Stimulated activated CD4-positive, alpha-beta T cell treated with anti-CD3 and anti-CD28 coated beads, Interleukin-15, amount 100 ng/mL, for 48 hours (primary cell): ENCODE results near the gene TSFM.
"Not testable (repeated sequence)": the region's sequence is repeated elsewhere in the genome, so short reads cannot be mapped to it uniquely, and the experiment has no call there.

Source experiments
- DNase-seq, 2 donors: peaks; one replicate each; pipeline ENCODE4 v3.0.0-alpha.2; 2020; ENCODE audit warnings: low read depth in 2 of 2

The TSFM gene

DNA sequence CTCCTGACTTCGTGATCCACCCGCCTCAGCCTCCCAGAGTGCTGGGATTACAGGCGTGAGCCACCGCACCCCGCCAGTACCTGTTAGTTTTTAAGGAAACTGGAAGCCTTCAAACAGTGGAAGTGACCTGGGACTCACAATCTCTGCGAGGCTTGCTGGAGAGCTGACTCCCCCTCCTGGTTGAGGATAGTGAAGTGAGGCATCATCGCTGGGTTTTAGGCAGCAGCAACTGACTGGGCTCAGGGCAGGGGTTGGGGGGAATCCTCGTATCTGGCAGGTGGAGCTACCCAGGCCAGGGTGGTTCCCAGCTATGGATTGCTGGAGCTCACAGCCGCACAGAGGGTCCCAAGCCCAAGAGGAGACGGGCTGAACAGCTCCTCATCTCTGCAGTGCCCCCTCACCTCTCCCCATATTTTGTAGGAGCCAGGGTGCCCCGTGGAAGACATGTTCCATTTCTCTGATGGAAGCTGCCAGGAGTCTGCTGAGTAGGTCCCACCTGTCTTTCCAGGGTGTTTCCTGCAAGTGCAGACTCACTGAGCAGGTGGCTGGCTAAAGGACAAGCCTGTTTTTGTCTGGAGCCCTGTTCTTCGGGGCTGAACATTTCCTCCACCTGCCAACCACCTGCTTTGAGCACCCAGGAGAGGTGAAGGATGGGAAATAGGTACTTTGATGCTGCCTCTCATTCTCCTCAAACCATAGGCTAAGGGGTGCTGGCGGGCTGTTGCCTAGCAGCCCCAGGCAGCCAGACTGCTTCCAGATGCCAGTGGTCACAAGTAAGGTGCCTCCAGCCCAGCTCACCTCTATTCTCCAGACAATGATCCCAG, 32.8 kb downstream of the TSFM start:
- DNase-seq, result peak in 1 of 2 donors; percentile 23

DNA sequence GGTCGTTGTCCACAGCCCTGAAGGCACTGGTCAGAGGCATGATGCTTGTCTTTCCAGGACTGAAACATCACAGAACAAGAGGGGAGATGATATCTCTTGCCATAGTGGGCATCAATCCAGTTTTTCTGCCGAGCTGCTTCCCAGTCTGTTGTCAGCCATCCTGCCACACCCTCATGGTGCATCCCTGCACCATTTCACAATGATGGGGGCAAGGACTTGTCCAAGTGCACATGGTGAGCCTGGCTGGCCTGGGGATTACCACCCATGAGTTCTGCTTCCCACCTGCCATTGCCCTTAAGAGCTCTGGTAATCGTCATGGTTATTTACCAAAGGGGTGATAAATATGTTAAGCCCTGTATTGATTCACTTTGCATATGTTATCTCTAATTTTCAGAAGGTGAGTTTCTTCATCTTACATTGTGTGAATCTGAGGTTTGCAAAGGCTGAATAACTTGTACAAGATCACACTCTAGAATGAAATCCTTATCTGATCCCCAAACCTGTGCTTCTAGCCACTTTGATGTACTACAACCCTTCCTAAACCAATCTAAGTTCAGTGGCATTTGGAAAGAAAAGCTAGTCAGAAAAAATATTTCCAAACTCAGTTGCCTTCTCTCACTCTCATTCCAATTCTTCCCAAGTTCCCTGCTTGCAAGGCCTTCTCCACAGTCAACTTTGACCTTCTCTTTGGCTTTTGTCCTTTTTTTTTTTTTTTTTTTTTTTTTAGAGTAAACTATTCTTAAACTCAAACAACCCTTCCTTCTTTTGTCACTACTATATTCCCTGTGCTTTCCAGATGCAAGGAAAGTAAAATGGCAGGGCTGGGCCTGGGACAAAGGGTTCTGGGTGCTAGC, 33.6 kb downstream of the TSFM start:
- no peak for DNase-seq

DNA sequence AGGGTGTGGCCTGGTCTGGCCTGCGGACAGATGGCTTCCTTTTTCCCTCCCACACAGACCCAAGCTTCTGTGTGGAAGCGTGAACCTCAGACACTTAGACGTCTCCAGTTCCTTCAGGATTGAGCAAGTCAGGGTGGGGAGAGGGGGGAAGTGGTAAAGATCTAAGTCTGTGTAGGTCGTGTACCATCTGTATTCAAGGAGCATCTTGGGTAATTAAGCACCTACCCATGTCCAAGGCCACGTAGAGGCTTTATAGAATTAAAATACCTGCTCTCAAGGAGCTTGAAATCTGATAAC, 34.2 kb downstream of the TSFM start:
- DNase-seq, result no peak

DNA sequence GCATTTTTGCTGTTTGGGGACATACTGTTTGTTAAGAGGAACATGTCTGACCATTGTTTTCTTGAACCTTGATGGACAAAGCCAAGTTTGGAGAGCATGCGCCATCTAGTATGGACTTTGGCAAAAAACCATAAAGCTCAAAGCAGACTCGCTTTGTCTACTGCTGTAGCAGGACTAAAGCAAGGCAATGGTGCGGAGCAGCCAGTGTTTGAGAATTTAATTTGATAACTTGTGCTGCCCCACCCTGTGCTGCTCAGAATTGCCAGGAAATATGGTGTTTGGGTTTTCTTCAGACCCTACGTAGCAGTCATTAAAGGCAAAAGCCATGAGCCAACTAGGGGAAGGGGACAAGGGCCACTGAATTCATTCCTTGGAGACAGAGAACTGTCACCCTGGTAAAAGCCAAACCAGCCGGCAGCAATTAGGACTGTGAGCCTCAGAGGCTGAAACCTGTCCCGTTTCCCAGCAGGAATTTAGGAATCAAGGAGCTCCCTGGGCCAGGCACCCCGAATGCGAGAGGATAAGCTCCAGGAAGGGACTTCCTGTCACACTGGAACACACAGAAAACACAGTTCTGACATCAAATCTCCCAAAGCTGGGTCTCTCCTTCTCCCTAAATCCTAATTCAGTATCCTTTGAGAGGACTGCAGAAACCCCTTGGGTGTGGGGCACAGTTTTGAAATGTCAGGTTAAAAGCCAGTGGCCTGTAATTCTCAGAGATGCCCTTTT, 34.8 kb downstream of the TSFM start:
- no peak for DNase-seq

DNA sequence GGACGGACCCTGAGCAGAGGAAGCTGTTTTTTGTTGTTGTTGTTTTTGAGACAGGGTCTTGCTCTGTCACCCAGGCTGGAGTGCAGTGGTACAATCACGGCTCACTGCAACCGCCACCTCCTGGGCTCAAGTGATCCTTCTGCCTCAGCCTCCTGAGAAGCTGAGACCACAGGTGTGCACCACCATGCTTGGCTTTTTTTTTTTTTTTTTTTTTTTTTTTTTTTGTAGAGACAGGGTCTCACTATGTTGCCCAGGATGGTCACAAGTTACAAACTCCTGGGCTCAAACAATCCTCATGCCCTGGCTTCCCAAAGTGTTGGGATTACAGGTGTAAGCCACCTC, 35.4 kb downstream of the TSFM start:
- not testable (repeated sequence) for DNase-seq

DNA sequence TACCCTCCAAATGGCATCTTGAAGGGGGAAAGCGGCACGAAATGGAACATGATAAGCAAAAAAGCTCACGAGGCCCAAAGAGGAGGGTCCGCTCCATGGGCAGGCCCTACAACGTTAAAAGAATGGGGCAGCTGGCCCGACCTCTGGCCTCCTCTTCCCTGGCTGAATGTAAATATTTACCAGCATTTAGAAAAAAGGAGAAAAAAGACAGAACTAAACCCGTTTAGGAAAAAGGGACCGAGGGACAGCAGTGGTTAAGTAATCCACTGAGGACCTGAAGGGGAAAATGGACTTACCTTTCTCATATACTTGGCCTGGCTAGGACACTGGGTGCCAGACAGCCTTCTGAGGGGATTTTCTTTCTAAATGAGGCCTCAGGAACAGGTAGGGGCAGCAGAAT, 37.5 kb downstream of the TSFM start:
- DNase-seq, result not testable (repeated sequence)

DNA sequence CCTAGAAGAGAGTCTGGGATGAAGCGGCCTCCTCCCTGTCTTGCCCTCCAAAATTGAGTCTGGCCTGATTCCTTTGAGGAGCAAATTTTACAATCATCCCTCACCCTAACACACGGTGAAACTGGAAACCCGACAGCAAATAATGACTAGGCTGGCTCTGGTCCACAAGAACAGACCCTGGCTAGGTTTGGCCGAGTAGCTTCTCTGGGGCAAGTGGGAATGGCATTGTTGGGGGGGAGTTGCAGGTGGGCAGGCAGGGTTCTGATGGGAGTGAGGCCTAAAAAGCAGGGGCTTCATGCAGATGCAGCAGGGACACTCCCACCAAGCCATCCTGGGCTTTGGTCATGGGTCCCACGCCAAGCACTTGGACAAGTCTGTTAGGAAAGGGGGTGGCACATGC, 38.4 kb downstream of the TSFM start:
- not testable (repeated sequence) for DNase-seq

DNA sequence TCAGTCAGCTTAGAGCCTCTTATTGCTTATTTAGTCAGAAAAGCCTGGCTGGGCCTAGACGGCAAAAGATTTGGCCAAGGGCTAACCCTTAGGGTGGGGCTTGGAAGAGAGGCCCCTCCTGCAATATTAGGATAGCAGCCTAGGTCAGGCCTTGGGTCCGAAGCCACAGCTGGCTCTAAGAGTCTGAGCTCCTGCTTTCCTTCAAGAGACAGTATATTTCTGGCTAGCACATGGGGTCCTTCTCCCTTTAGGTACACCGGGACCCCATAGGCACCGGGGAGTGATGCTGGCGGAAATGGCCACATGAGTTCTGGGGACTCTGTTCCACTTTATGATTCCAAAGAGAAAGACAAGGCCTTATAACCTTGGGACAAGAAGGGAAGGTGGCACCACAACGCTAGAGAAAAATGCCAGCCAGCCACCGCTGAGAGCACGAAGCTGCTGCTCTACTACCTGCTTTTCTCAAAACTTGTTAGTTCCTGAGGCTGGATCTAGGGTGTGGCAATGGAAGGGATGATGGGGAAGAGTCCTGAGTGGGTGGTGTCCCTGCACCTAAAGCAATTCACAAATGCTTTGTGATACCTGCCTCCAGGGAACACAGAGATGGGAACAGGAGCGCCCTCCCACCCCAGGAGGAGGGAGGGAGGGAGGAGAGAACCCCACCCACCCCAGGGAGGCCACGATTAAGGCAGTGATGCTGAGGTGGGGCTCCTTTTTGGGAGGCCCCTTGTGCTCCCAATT, 39.1 kb downstream of the TSFM start:
- no peak for DNase-seq

DNA sequence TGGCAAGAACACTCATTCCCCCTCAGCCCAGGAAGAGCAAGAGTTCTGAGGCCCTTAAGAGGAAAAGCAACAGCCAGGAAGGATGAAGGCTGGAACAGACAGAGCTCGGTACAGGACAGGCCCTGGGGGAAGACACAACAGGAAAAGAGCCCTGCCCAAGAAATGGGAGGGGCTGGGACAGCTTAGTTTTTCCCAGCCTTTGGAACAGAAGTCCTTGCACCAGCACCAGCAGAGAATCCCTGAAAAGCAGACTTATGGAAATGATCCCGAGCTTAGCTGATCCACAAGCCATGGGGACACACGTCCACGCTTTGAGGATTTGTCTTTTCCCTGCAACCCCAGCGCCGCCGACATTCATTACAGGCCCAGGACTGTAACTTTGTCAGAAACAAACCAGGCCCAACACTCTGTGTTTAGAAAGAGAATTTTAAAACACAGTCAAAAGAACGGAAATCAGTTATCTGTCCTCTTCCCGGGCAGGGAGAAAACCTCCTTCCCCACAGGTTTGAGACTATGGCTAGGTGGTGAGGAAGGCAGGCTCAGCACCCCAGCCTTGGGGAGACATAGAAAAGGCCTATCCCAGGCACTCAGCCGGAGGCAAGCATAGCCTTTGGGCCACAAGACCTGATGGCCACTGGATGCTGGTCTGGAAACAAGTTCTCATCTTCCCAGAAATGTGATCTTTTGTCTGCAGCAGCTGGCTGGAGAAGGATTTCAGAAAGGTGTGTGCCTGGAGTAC, 40.0 kb downstream of the TSFM start:
- DNase-seq, result no peak

DNA sequence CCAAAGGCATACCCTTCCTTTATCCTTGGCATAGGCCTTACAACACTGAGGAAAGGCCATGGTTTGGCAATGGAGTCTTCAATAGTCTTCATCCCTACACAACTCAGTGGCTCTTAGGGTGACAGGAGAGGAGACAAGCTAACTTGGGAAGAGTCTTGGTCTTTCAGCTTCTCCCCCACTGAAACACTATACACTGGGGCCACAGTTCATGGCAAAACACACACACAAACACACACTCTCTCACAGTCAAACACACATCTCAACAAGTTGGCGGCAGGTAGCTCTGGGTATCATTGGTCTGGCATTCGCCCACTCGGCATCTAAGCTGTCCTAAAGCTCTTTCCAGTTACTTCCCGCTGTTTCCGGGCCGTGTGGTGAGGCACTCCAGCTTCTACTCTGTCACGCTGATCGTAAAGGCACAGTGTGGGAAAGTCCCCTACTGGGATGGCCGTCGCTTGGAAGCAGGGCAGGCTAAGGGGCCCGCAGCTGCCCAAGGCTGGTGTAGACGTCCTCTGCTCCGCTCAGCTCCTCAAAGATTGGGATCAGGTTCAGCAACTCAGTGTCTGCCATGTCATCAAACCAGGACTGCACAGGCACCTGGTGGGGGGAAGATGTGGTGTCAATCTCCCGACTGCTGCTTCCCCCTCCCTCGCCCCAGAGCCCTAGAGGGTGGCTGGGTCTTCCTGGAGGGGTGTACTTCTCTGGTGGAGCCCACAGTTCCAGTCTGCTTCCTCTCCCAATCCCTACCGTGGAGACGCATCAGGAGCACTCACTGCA, 40.7 kb downstream of the TSFM start:
- no peak for DNase-seq

DNA sequence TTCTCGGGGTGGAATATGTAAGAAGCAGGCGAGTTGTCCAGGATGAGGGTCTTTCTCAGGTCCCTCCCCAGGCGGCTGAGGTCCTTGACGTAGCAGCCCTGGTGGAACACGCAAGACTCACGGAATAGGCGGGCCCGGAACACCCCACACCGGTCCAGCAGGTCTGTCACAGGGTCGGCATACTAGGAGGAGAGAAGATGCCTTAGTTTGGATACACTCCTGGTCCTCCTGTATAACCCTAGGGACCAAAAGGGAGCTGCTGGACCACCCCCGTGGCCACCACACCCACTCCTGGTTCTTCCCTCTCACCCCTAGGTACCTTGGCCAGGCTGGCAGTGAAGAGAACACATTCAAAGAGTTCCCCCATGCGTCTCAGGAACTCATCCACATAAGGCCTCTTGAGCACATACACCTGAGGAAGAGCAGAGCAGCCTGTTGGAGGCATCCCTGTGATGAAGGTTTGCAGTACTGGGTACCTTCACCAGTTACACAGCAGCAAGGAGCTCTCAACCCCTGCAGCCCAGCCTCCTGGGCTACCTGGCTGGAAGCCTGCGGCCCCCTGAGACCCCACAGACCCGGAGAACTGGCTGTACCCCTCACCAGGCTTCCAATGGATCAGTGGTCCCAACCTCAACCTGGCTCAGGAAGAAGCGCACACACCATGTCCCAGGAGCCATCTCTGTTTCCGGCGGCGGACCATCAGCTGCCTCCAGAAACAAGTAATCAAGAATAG, 41.5 kb downstream of the TSFM start:
- no peak for DNase-seq

DNA sequence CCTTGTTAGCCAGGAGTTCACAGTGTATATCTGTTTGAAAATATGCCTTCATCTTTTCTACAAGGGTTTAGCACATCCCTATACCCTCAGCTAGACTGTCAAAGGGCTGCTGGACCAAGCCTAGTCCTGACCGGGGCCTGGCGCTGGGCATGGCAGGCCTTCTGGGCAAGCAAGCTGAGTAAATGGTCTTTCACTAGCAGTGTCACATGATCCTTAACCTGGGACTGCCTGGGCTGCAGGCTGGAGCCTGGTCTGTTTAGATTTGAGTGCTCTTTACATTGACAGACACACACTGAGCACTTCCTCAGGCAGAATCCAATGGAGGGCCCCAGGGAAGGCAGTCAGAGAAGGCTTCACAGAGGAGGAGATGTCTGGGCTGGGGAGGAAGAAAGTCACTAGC, 42.9 kb downstream of the TSFM start:
- no peak for DNase-seq

DNA sequence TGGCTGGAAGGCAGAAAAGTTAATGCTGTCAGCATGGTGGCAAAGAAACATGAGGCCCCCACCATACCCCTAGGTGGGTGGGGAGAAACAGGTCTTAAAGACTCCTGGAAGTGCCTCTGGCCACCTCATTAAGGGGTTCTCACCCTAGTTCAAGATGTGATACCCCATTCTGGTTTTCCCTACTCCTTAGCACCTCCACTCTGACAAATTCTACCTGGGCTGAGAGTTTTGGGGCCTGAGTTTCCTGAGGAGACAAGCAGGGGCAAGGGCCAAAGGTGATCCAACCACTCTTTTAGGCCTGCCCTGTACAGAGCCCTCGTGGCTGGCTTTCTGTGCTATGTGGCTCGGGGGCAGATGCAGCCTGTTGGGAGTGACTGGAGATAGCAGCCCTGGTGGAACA, 43.8 kb downstream of the TSFM start:
- no peak for DNase-seq

DNA sequence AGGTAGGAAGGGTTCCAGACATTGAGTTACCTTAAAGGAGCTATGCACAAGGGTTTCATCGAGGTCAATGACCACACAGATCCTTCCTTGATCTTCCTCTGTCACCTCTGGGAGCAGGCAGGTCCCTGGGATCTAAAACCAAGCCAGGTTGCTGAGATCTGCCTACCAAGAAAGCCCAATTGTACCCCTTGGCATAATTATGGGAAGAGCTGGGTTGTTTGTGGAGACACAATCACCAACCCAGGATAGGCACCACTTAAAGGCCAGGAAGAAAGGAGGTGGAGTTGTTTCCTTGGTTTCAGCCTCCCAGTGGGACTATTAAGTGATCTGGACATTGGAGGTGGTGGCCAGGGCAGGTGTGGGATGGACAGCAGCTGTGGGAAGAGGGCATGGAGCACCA, 44.4 kb downstream of the TSFM start:
- no peak for DNase-seq

DNA sequence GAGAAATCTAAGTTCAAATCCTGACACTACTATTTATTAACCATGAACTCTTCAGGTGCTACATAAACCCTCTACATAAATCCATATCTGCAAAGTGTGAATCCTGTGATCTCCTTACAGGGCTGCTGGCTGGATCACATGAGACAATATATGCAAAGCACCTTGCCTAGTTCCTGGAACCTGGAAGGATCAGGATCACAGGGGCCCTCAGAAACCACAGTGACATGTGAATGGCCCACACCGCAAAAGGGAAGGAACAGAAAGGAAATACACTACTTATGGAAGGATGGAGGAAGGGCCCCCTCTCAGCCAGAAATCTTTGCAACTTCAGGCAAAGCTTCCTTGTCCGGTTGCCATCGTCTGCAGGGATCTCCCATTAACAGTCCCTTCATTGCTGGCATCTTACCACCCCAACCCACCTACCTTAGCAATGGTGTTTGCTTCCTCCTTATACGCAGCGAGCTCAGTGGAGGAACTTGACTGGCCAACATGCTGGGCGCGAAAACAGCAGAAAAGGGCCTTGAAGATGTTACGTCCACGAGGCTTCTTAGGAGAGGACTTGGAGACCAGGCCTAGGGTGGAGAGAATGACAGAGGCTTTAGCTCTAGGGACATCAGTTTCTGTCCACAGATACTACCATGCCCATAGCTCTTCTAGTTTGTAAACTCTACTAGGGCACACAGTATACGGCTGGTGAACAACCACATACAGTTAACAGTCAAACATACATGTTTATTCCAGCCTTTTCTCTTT, 46.6 kb downstream of the TSFM start:
- no peak for DNase-seq

DNA sequence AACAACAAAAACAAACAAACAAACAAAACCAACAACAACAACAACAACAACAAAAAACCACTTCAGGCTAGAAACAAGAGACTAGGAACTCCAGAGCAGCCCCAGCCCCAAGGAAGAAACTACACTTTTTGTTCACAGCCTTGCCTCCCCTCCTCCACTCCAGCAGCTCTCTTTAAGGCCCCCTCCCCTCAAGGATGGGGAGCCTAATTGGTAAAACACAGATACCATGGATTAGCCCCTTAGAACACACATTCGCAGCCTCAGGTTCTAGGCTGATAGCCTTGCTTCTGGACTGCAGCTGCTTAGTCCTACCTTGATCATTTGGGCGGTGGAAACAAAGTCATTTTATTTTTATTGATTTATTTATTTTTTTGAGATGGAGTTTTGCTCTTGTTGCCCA, 47.8 kb downstream of the TSFM start:
- DNase-seq, result no peak

DNA sequence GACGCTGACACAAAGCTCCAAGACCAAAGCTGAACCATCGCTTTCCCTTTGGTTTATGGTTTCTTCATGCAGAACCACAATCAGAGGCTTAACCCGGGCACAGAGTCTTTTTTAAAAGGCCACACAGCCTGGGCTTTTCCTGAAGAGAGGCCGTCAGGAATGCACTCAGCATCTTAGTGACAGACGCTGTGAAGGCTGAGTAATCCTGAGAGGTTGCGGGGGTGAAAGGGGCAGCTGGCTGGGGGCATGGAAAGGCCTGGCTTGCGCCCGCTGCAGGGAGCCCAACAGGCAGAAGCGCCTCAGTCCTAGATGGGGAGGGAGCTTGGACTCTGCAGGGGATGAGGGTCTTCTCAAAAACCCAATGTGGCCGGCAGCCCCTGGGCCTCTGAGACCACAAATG, 50.4 kb downstream of the TSFM start:
- DNase-seq, result no peak

DNA sequence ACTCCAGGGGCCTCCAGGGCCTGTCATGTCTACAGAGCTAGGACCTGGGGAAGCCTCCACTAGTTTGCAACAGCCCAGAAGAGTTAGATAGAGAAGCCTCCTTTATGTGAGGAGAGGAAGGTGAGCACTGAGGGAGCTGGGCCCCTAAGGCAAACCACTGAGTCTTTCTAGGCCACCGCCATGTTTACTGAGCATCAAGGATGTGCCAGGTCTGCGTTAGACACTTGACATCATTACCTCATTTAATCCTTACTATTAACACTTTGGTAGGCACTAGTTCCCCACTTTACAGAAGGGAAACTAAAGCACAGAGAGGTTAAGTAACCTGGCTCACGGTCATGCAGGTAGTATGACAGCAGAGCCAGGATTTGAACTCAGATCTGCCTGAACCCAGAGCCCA, 51.1 kb downstream of the TSFM start:
- DNase-seq, result no peak
